Adrenal gland (tissue), 5 donors: Measurements from ENCODE around the gene UXS1.

Source experiments
- CTCF ChIP-seq, 6 experiments: fragments of 450-650 bp in 4 of 6; fragments of 200-600 bp in 2 of 6; sonication (generic) in 1 of 6; IDR thresholded peaks; 1 replicate in 5 of 6; 2 replicates in 1 of 6; pipeline versions ENCODE4 v1.5.1 to v1.8.0; 2016 to 2021; ENCODE audit warnings: antibody characterized with exemption in 6 of 6, mild to moderate bottlenecking in 2 of 6, moderate library complexity in 1 of 6
- POLR2A ChIP-seq, 2 donors: fragments of 450-650 bp; IDR thresholded peaks; one replicate each; pipeline ENCODE4 v1.6.1; 2017; ENCODE audit warnings: antibody characterized with exemption in 2 of 2, mild to moderate bottlenecking in 2 of 2, moderate library complexity in 1 of 2
- donor health status: DM: no; HTN: no; CAD: no.

- no peak for TF ChIP-seq POLR2A (IDR thresholded peaks at IDR 0.05)
- TF ChIP-seq CTCF (IDR thresholded peaks at IDR 0.05) = no peak
These were observed 125.7 kb downstream of the UXS1 start for GRCh38 chr2:106068451-106068850.
